ENCODE results near the gene CETP. TPM values are rescaled to one million over a fixed set of nuclear protein-coding genes. Genes with fewer than 3 reads are reported as not detected.
A peak's percentile ranks its signal among the peaks of the same experiment; 100 is the strongest.

CETP gene
- total RNA-seq, 1 donor from 2014 or later, result not detected

DNA sequence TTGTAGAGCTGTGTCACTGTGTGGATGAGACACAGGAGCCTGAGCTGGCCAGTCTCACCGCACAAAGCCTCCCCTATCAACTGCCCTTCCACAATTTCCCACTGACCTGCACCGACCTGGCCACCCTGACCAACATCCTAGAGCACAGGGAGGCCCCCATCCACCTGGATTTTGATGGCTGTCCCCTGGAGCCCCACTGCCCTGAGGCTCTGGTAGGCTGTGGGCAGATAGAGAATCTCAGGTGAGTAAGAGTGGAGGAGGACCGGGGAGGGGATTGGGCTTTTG is 65.0 kb downstream of the CETP start:
- no peak for FAIRE-seq
- no peak for TF ChIP-seq EZH2 (IDR thresholded peaks at IDR 0.05; ENCODE audit: insufficient read depth, low read length)
- TF ChIP-seq, protein P1, sequence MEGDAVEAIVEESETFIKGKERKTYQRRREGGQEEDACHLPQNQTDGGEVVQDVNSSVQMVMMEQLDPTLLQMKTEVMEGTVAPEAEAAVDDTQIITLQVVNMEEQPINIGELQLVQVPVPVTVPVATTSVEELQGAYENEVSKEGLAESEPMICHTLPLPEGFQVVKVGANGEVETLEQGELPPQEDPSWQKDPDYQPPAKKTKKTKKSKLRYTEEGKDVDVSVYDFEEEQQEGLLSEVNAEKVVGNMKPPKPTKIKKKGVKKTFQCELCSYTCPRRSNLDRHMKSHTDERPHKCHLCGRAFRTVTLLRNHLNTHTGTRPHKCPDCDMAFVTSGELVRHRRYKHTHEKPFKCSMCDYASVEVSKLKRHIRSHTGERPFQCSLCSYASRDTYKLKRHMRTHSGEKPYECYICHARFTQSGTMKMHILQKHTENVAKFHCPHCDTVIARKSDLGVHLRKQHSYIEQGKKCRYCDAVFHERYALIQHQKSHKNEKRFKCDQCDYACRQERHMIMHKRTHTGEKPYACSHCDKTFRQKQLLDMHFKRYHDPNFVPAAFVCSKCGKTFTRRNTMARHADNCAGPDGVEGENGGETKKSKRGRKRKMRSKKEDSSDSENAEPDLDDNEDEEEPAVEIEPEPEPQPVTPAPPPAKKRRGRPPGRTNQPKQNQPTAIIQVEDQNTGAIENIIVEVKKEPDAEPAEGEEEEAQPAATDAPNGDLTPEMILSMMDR (IDR thresholded peaks at IDR 0.05; ENCODE audit: insufficient read depth, low read depth, low read length), result no peak

DNA sequence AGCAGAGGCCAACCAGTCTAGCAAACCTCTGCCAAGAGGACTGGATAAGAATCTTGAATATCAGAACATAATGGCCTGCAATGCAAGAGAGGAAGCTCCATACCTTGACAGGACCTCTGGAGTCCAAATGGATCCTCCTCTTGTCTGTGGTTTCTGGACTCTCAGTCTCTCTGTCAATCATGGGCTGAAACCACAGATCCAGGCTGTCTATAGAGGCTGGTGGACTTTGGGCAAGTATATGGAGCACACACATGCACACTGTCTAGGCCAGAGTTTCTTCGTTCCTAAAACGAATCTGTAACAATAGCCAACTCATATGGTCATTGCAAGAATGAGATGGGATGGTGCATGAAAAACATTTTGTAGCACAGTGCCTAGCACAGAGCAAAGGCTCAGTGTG is 65.3 kb downstream of the CETP start:
- TF ChIP-seq EZH2 (IDR thresholded peaks at IDR 0.05; ENCODE audit: insufficient read depth, low read length), result no peak
- TF ChIP-seq, protein P1 (IDR thresholded peaks at IDR 0.05; ENCODE audit: insufficient read depth, low read depth, low read length), result no peak
- Histone ChIP-seq H3K4me3 (ENCODE audit: insufficient read depth, low read depth, low read length) (no peak overlapping the region), H2AFZ (ENCODE audit: low read depth, low read length) (no peak overlapping the region), H3K36me3 (ENCODE audit: insufficient read depth, low read length) (peaks cover under 1% of the 10 kb centered on the region), H4K20me1 (ENCODE audit: insufficient read depth, low read length) (no peaks in the 10 kb centered on the region), H3K79me2 (ENCODE audit: insufficient read depth, low read length) (no peaks in the 10 kb centered on the region), H3K9ac (ENCODE audit: low read length) (no peak overlapping the region), H3K27me3 (ENCODE audit: insufficient read depth, low read length) (no peaks in the 10 kb centered on the region), H3K27ac (ENCODE audit: low read depth, low read length) (no peak overlapping the region), H3K9me3 (ENCODE audit: insufficient read depth, low read depth, low read length) (no peaks in the 10 kb centered on the region), H3K4me2 (ENCODE audit: low read length) (no peak overlapping the region), H3K4me1 (ENCODE audit: insufficient read depth, low read length) (peaks cover 12% of the 10 kb centered on the region)
- DNase-seq (ENCODE audit: low read depth) (no peak), FAIRE-seq (no peak)
- Mint-ChIP-seq H3K4me1 (ENCODE audit: low read depth, unreplicated experiment) (peaks cover 29% of the 10 kb centered on the region), H3K4me3 (ENCODE audit: unreplicated experiment) (peak overlapping the region; percentile 35), H3K27me3 (ENCODE audit: low read depth, unreplicated experiment) (no peaks in the 10 kb centered on the region), H3K9me3 (ENCODE audit: unreplicated experiment) (peaks cover 2% of the 10 kb centered on the region), H3K27ac (ENCODE audit: unreplicated experiment) (no peak overlapping the region), H3K36me3 (ENCODE audit: low read depth, unreplicated experiment) (peaks cover 31% of the 10 kb centered on the region)

More for the DNA sequence above, 65.0 kb downstream of the CETP start:
- Histone ChIP-seq H3K79me2 (ENCODE audit: insufficient read depth, low read length) (no peaks in the 10 kb centered on the region), H3K9me3 (ENCODE audit: insufficient read depth, low read depth, low read length) (no peaks in the 10 kb centered on the region), H3K9ac (ENCODE audit: low read length) (no peak overlapping the region), H3K4me1 (ENCODE audit: insufficient read depth, low read length) (peaks cover 12% of the 10 kb centered on the region), H3K4me2 (ENCODE audit: low read length) (no peak overlapping the region), H2AFZ (ENCODE audit: low read depth, low read length) (no peak overlapping the region), H3K27ac (ENCODE audit: low read depth, low read length) (no peak overlapping the region), H4K20me1 (ENCODE audit: insufficient read depth, low read length) (no peaks in the 10 kb centered on the region), H3K27me3 (ENCODE audit: insufficient read depth, low read length) (no peaks in the 10 kb centered on the region), H3K4me3 (ENCODE audit: insufficient read depth, low read depth, low read length) (no peak overlapping the region), H3K36me3 (ENCODE audit: insufficient read depth, low read length) (peaks cover 4% of the 10 kb centered on the region)
- peaks cover 1% of the 10 kb centered on the region for H3K27me3 Mint-ChIP-seq (ENCODE audit: low read depth, unreplicated experiment)
- H3K36me3 Mint-ChIP-seq (ENCODE audit: low read depth, unreplicated experiment), result peaks cover 34% of the 10 kb centered on the region
- no peak for DNase-seq (ENCODE audit: low read depth)
- H3K27ac Mint-ChIP-seq (ENCODE audit: unreplicated experiment), result peak overlapping the region; percentile 69
- H3K4me1 Mint-ChIP-seq (ENCODE audit: low read depth, unreplicated experiment), result peaks cover 29% of the 10 kb centered on the region
- H3K4me3 Mint-ChIP-seq (ENCODE audit: unreplicated experiment), result peak overlapping the region; percentile 54
- H3K9me3 Mint-ChIP-seq (ENCODE audit: unreplicated experiment), result peaks cover 2% of the 10 kb centered on the region

DNA sequence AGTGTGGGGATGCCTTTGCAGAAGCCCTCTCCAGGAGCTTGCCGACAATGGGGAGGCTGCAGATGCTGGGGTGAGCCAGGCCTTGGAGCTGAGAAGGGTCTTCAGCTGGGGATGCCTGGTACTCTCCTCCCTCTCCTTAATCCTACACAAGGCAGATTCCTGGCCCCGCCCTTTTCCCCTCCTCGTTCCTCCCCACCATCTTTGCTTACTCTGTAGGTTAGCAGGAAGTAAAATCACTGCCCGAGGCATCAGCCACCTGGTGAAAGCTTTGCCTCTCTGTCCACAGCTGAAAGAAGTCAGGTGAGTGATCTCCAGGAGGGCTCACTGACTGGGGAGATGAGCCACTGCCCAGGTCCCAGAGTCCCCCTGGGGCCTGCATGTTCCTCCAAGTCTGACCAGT is 66.3 kb downstream of the CETP start:
- H3K4me3 Mint-ChIP-seq (ENCODE audit: unreplicated experiment), result no peak overlapping the region
- peaks cover 31% of the 10 kb centered on the region for H3K4me1 Mint-ChIP-seq (ENCODE audit: low read depth, unreplicated experiment)
- H3K27ac ChIP-seq (ENCODE audit: low read depth, low read length), result no peak overlapping the region
- no peaks in the 10 kb centered on the region for H3K27me3 ChIP-seq (ENCODE audit: insufficient read depth, low read length)
- FAIRE-seq (no peak), DNase-seq (ENCODE audit: low read depth) (no peak)
- TF ChIP-seq, protein P1 (IDR thresholded peaks at IDR 0.05; ENCODE audit: insufficient read depth, low read depth, low read length), result no peak
- TF ChIP-seq EZH2 (IDR thresholded peaks at IDR 0.05; ENCODE audit: insufficient read depth, low read length), result no peak
- H3K36me3 Mint-ChIP-seq (ENCODE audit: low read depth, unreplicated experiment), result peaks cover 24% of the 10 kb centered on the region
- peaks cover 12% of the 10 kb centered on the region for H3K4me1 ChIP-seq (ENCODE audit: insufficient read depth, low read length)
- peak overlapping the region; percentile 41 for H3K27ac Mint-ChIP-seq (ENCODE audit: unreplicated experiment)
- H3K36me3 ChIP-seq (ENCODE audit: insufficient read depth, low read length), result no peaks in the 10 kb centered on the region
- H3K9me3 ChIP-seq (ENCODE audit: insufficient read depth, low read depth, low read length), result no peaks in the 10 kb centered on the region
- no peaks in the 10 kb centered on the region for H3K27me3 Mint-ChIP-seq (ENCODE audit: low read depth, unreplicated experiment)
- no peak overlapping the region for H3K4me2 ChIP-seq (ENCODE audit: low read length)
- H3K9me3 Mint-ChIP-seq (ENCODE audit: unreplicated experiment), result peaks cover 2% of the 10 kb centered on the region
- H4K20me1 ChIP-seq (ENCODE audit: insufficient read depth, low read length), result no peaks in the 10 kb centered on the region
- no peak overlapping the region for H3K4me3 ChIP-seq (ENCODE audit: insufficient read depth, low read depth, low read length)
- H2AFZ ChIP-seq (ENCODE audit: low read depth, low read length), result no peak overlapping the region
- no peaks in the 10 kb centered on the region for H3K79me2 ChIP-seq (ENCODE audit: insufficient read depth, low read length)
- no peak overlapping the region for H3K9ac ChIP-seq (ENCODE audit: low read length)

All from astrocyte (in vitro differentiated cells and primary cell).